Astrocyte (in vitro differentiated cells and primary cell): ENCODE data around the gene SPRED2.

Experiments
- CTCF ChIP-seq: IDR thresholded peaks from 2 replicates; pipeline ENCODE4 v1.5.1; 2011; ENCODE audit warnings: low read depth, mild to moderate bottlenecking, inconsistent platforms, low read length, moderate library complexity; ENCODE audit not compliant: insufficient read depth
- EZH2 ChIP-seq: IDR thresholded peaks from 2 replicates; pipeline ENCODE4 v1.6.1; 2012; ENCODE audit warnings: mild to moderate bottlenecking, low read length, inconsistent platforms; ENCODE audit not compliant: insufficient read depth

DNA sequence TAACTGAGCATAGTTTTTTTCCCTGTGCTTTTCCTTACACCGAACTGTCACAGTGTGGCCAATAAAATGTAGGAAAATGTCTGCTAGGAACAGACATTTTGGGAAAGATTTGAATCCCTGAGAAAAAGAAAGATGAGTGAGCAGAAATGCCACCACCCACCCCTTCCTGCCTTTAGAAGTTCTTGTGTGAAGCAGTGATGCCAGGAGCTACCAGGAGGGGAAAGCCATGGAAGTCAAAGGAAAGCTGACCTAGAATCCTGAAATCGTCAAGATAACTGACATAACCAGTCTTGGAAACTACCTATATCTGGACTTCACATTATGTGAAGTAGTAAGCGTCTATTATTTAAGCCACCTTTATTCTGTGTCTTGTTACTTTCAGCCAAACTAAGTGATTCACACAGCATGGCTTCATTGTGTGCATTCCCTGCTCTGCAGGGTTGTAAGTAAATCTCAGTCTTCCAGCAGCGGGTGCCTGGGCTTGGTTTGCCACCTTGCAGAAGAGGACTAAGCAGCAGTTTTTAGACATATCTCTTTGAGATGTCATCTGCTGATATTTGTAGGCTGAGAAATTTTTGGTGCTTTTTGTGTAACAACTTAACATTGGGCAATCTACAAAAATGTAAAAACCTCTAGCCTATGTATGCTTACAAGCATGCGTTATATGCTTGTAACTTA is 11.2 kb upstream of the SPRED2 start:
- TF ChIP-seq CTCF (no peak), EZH2 (no peak)
